GM12872 (cell line): ENCODE results near the gene APCDD1L.

Experiments used
- CTCF ChIP-seq: IDR thresholded peaks from 3 replicates; pipeline ENCODE4 v1.5.1; 2011; ENCODE audit warnings: low read depth, mild to moderate bottlenecking, low read length, moderate library complexity; ENCODE audit not compliant: insufficient read depth

Gene APCDD1L

DNA sequence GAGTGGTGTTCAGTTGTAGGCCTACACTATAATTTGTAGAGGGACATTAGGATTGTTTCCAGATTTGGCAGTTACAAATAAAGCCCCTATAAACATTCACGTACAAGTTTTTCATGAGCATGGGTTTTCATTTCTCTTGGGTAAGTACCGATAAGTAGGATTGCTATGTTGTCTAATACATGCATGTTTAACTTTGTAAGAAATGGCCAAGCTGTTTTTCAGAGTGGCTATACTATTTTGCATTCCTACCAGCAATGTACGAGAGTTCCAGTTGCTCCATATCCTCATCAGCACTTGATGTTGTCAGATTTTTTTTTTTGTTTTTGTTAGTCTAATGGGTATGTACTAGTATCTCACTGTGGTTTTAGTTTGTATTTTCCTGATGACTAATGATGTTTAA is 11.2 kb upstream of the APCDD1L start:
- TF ChIP-seq CTCF: no peak

GRCh38 chr20:58524814-58525213 is 9.6 kb upstream of the APCDD1L start:
- no peak for TF ChIP-seq CTCF

DNA sequence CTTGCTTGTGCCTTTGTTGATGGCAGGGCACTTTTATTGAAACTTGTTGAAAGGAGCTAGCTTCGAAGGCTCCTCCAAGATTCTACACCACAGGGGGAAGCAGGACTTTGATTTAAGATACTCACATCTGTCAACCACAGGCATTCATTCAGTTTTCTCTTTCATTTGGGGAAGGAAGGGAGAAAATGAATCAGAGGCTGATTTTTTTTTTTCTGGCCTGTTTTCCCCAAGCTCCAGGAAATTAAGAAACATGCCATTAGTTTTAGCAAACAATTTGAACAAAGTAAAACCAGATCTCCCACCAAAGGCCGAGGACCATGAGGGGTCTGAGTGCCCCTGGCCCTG is 8.7 kb upstream of the APCDD1L start:
- TF ChIP-seq CTCF: no peak

DNA sequence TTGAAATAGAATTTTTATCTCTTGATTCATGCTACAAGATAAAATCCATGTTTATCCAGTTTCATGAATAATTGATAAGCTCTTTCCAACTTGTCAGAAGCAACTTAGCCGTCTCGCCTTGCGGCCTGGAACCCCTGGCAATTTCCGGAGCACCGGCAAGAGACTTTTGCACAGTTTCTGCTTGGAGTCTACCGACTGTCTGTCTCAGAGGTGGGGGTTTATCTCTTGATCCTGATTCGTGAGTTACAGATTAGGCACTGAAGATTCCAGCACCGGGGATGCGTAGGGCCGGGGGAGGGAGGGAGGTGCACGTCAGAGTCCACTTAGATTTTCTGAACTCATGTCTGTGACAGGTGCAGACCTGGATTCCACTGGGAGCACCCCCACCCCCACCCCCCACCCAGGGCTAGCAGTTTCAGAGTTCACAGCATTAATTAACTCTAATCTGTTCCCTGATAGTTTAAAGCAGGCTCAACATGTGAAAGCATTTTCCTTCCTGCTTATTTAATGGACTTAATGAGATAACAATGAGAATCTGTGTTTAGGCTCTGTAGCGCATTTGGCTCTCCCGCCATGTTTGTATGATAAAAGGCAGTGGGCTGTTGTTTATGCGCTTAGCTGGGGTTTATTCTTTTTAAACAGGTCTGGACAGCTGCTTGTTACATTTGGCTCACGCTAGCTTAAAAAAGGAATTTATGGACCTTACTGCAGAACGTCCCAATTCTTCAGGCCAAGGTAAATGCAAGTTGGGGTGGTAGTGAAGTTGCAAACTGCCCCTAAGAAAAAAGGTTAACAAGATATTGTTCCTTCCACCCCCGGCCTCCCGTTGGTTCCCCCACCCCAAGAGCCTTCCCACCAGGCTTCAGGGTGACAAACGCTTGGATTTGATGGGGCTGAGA is 8.1 kb upstream of the APCDD1L start:
- no peak for TF ChIP-seq CTCF

GRCh38 chr20:58522666-58523065 is 7.5 kb upstream of the APCDD1L start:
- no peak for TF ChIP-seq CTCF

DNA sequence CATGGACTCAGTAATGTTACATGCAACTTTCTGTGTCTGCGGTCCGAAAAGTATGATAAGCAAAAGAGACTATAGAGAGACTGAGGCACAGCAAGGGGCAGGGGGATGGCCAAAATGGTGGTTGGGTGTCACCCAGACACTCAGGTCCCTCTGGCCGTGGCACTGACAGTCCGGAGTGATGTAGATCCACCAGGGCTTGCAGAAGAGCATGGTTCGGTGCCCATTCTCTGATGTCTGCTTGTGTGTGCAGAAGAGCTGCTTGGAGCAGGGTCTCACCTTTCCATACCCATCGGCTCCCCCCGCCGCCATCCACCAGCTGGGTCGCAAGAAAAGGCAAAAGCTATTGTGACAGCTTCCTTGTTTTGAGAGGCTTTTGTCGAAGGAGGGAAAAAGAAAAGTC is 6.6 kb upstream of the APCDD1L start:
- no peak for TF ChIP-seq CTCF

- TF ChIP-seq CTCF: no peak
Measured at GRCh38 chr20:58519940-58520712, 4.9 kb upstream of the APCDD1L start.
